GM18499 (cell line): ENCODE data around the gene RNF41.
"Not testable (repeated sequence)": the region's sequence is repeated elsewhere in the genome, so short reads cannot be mapped to it uniquely, and the experiment has no call there.

Experiments used
- ATAC-seq: cut with Tn5 transposase; IDR thresholded peaks from one replicate; pipeline ENCODE4 v1.9.1; 2021; ENCODE audit warnings: moderate number of reproducible peaks; ENCODE audit not compliant: insufficient read depth, unreplicated experiment

RNF41 gene

DNA sequence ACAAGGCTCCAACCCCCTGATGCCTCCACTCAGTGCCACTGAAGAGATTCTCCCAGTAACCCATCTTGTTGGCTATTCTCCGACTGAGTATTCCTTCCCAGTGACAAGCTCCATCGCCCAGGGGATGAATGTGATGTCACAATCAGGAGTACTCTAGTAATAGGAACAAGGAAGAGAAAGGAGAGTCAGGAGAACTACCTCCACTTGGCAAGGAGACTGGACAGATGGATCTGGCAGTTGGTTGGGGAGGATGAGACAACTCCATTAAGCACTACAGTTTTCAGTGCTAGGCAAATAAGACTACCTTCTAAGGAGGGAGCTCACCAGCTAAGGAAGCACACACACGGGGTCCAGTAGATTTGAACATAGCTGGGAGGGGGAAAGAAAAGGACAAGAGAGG is 5.3 kb downstream of the RNF41 start:
- ATAC-seq = no peak

DNA sequence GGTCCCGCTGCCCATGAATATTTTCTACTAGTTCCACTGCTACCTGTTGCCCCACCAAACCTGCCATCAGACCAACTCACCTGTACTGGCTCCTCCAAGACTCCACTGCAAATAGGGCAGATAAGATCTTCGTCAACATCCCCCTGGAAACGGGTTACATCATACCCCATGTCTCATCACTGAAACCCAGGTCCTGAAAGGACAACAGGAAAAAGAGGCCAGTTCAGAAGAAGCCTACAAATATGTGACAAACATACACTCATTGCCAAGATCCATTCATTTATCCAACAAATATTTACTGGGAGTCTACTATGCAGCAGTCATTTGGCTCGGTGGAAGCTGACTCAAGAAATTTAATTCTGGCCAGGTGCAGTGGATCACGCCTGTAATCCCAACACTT is 7.8 kb downstream of the RNF41 start:
- no peak for ATAC-seq

- no peak for ATAC-seq
Observed at GRCh38 chr12:56212361-56212760, 9.4 kb downstream of the RNF41 start.

- no peak for ATAC-seq
Observed at GRCh38 chr12:56208006-56208405, 13.7 kb downstream of the RNF41 start.

GRCh38 chr12:56206452-56207166 is 15.1 kb downstream of the RNF41 start:
- ATAC-seq = no peak

DNA sequence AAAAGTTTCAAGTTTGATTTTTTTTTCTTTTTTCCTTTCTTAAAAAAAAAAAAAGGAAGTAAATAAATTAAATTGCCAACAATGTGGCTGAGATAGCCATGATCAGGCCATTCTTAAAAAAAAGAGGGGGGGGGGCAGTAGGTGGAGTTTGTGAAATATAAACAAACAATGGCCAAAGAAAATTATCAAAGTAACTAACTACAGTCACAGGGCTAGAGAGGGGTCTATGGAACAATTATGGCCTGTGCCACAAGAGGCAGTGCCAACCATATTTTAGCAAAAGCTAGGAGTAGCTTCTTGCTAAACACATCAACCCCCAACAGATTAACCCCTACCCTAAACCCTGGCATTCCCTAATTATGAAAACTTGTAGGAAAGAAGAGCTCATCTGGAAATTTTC is 16.3 kb downstream of the RNF41 start:
- ATAC-seq = no peak

- ATAC-seq = no peak
Observed at GRCh38 chr12:56204275-56204674, 17.4 kb downstream of the RNF41 start.

GRCh38 chr12:56202838-56203237 is 18.9 kb downstream of the RNF41 start:
- no peak for ATAC-seq

GRCh38 chr12:56202366-56202765 is 19.4 kb downstream of the RNF41 start:
- no peak for ATAC-seq

DNA sequence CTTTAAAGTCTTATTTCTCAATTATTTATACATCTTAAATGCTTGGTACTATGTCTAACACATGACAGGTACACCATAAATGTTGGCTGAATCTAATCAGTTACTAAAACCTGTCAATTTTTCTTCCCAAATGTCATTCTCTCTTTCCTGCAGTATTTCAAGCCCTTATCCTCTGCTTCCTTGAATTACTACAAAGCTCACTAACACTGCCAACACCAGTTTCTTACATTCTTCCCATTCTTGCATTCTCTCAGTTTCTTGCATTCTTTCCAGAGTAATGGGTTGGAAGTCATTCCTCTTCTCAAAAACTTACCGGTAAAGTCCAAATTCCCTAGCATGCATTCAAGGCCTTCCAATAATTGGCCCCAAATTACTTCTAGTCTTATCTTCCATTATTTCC is 22.9 kb downstream of the RNF41 start:
- no peak for ATAC-seq

DNA sequence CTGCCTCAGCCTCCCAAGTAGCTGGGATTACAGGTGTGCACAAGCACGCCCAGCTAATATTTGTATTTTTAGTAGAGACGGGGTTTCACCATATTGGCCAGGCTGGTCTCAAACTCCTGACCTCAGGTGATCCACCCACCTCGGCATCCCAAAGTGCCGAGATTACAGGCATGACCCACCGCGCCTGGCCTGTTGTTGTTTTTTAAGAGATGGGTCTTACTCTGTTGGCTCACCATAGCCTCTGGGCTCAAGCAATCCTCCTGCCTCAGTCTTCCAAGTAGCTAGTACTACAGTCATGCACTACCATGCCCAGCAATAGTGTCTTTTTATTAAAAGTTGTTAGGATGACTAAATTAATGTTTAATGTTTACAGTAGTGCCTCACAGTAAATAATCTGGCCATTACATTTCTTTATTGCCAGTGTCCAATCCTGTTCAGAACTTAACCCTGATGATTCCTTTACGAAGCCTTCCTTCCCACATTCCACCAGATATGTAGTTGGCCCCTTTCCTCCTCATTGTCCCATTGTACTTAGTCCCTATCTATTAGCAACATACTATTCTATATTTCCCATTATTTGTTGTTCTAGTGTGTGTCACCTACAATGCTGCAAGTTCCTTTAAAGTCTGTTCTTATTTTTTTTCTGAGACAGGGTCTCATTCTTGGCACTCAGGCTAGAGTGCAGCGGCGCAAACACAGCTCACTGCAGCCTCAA is 23.6 kb downstream of the RNF41 start:
- no peak for ATAC-seq

- not testable (repeated sequence) for ATAC-seq
Observed at GRCh38 chr12:56196818-56197550, 24.7 kb downstream of the RNF41 start.

DNA sequence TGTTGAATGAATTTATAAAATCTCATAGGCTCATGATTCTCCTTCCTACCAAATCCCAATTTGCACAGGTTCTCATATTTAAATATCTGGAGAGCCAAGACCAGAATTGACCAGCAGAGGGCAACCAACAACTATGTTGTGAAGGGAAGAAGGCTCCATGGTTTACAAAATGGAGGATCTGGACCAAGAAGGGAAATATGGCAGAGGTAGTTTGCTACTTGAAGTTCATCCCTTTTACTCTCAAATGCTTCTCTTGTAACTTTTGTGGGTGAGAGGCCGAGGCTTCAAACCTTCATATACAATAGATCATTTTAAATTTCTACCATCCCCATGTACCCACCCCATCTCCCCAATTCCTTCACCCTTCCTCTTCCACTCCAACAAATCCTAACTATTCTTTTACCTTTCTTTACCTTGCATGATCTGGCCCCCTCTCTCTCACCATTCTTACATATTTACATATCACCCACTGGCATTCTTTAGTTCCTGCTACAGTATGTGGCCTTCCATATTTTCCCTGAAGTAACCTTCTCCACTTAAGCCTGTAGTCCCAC is 28.6 kb downstream of the RNF41 start:
- ATAC-seq = no peak

- no peak for ATAC-seq
Observed at GRCh38 chr12:56192582-56192981, 29.1 kb downstream of the RNF41 start.

- no peak for ATAC-seq
Observed at GRCh38 chr12:56190695-56191155, 31.0 kb downstream of the RNF41 start.

GRCh38 chr12:56189918-56190694 is 31.6 kb downstream of the RNF41 start:
- ATAC-seq = no peak

GRCh38 chr12:56189099-56189917 is 32.4 kb downstream of the RNF41 start, which contains the start of gene SMARCC2:
Gene SMARCC2 (minus strand): TSS chr12:56189483. CDS start chr12:56189461, 22 bp downstream.
- no peak for ATAC-seq

DNA sequence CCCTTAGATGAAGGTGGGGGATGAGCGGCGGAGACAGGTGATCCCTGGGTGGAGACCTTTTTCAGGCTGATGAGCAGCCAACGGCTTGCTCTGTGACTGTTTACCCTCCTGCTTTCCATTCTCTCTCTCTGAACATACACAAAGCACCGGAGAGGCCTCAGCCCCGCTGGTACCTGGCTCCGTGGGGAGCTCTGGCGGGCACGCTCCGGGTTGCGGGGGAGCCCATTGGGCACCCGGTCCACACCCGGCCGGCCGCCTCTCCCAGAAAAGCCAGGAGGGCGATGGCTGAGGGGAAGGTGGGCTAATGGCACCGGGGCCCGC is 33.0 kb downstream of the RNF41 start:
- no peak for ATAC-seq

GRCh38 chr12:56188131-56188777 is 33.5 kb downstream of the RNF41 start:
- no peak for ATAC-seq
